UCSD-AML1 (cell line): ENCODE measurements around the gene ZNF277.
"Not testable (repeated sequence)": the region's sequence is repeated elsewhere in the genome, so short reads cannot be mapped to it uniquely, and the experiment has no call there.

Experiments used
- DNase-seq: peaks from one replicate; lab custom pipeline; 2025; ENCODE audit not compliant: unreplicated experiment; lab: John Stamatoyannopoulos, UW

The ZNF277 gene

DNA sequence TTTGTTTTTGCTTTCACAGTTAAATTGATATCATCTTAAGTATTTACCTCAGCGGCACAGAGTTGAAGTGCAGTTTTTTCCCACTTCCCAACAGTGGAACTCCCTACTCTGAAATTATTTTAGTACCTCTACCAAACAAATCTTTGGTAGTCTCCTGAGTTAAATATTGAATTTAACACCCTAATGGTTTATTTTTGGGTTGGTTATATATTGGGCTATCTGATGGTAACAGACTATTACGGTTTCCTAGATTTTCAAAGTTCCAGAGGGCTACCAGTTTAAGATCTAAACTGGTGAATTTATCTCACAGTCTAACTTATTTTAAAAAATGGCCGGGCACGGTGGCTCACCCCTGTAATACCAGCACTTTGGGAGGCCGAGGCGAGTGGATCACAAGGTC is 1.3 kb downstream of the ZNF277 start:
- no peak for DNase-seq

- no peak for DNase-seq
Measured at GRCh38 chr7:112211348-112211907, 4.9 kb downstream of the ZNF277 start.

GRCh38 chr7:112212571-112212970 is 6.1 kb downstream of the ZNF277 start:
- DNase-seq = no peak

DNA sequence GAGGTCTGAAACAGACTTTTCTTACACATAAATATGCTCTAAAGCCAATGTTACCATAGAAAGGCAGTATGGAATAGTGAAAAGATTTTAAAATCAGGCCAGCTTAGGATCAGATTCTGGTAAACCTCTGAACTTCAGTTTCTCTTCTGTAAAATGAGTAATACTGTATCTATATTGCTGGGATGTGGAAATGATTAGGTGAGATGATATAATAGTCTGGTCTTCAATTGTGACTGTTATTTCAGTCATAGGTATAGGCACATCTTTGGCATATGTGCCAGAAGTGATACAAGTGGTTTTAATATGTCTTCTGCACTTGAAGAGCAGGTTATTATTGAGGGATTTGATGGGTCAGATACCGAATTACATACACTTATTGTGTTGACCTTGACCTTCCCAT is 7.2 kb downstream of the ZNF277 start:
- no peak for DNase-seq

- DNase-seq = no peak
Measured at GRCh38 chr7:112214268-112214667, 7.8 kb downstream of the ZNF277 start.

DNA sequence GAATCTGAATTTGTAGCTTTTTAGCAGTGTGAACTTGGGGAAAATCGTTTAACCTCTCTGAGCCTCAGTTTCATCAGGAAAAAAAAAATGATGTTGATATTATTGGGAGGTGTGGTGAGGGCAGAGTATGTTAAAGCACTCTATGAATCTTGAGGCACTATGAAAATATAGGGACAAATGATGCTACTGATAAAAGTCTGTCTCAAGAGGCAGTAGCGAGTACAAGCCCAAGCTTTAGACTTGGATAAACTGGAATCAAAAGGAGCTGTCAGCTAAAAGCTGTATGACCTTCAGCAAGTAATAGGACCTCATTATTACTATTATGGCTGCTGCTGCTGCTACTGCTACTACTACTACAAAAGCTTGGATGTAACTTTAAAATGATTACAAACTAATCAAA is 8.4 kb downstream of the ZNF277 start:
- no peak for DNase-seq

DNA sequence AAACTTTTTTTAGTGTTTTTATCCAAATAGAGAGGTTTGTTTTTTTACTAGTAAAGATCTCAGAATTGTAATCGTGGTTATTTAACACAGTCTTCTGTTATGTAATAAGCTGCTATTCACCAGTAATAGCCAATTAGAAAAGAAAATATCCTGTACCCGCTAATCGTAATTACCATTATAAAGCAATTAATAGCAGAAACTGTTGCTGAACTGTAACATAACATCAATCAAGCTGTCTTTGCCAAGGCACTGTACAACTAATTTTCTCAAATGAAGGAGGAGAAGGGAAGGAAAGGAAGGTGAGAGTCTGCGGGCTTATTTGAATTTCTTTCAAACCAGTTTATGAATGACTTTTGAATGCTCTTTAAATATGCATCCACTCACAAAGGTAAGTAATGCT is 9.3 kb downstream of the ZNF277 start:
- no peak for DNase-seq

GRCh38 chr7:112220877-112221434 is 14.5 kb downstream of the ZNF277 start:
- no peak for DNase-seq

- DNase-seq = no peak
Measured at GRCh38 chr7:112223310-112223709, 16.8 kb downstream of the ZNF277 start.

DNA sequence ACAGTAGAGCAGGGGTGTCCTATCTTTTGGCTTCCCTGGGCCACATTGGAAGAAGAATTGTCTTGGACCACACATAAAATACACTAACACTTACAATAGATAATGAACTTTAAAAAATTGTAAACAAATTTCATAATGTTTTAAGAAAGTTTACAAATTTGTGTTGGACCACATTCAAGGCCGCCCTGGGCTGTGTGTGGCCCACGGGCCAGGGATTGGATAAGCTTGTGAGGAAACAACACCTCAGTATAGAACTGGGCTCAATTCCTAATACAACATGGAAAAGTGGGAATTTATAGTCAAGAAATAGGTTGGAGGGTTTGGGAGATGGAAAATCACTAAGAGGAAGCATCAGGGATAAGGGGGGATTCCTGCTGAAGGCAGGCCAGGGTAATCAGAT is 17.7 kb downstream of the ZNF277 start:
- no peak for DNase-seq

DNA sequence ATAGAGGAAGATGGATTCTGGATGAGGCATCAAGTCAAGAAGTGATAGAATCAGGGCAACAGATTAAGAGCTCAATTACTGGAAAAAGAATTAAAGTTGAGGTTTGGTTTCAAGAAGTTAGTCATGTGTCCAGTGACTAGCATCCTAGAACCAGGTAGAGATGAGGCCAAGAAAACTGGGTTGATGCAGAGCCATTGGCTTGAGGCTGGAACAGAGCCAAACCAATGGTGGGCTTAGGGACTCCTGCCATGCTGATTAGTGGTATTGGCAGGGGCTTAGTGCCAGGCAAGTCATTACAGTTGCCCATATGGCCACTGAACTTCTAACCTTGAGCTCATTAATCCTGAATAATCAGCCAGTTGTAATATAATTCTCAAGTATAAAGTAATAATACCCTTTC is 18.5 kb downstream of the ZNF277 start:
- DNase-seq = no peak

- no peak for DNase-seq
Measured at GRCh38 chr7:112226701-112227276, 20.3 kb downstream of the ZNF277 start.

DNA sequence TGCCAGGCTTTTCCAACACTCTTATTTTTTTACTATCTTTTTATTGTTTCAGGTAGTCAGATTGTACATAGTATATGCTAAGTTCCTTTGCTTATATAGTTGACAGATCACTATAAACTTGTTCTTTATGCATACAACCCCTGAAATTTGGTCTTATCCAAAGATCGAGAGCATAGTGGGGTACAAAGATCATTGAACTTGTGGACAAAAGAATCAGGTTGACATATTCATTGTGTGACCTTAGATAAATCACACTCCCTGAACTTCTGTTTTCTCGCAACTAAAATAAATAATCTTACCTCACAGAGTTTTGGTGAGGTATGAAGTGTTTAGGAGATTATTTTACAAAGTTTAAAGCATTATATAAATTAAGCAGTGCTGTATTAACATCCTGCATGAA is 22.1 kb downstream of the ZNF277 start:
- DNase-seq = no peak

- DNase-seq = no peak
Measured at GRCh38 chr7:112232212-112232978, 25.9 kb downstream of the ZNF277 start.

DNA sequence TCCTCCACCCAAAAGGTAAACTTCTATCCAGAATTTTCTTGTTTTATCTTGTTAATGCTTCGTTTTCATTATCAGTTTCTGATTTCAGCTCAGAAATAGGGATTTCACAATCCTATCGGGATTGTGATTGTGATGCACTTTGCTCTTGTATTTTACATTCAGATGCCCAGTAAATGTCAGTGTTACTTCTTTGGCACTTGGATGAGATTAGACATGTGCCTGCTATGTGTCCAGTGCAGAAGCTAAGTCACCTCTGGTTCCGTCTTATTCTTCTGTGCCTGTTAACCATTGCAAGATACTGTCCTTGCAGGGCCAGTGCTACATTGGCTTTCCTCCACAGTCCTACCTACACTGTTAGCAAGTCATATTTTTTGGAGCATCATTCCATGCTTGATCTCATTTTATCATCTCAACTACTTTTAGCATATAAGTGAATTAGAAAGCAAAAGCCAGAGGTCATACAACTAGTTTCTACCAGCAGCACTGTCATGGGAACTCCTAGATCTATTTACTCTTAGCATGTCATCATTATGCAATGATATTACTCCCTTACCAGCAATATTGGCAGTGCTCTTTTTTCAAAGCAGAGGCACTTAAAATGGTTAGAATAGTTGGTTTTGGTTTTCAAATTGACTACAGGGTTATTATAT is 26.7 kb downstream of the ZNF277 start:
- no peak for DNase-seq

GRCh38 chr7:112234147-112234546 is 27.7 kb downstream of the ZNF277 start:
- no peak for DNase-seq

DNA sequence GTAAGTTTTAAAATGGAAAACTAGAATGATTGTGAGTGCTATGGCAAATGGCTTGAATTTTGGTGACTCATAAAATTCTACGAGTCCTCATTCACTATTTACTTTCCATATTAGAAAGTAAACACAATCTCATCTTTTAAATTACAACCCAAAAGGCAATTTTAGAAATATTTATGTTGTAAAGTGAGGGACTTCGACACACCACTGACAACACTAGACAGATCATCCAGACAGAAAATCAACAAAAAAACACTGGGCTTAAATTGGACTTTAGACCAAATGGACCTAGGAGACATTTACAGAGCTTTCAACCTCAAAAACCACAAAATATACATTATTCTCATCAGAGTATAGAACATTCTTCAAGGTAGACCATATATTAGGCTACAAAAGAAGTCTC is 30.1 kb downstream of the ZNF277 start:
- no peak for DNase-seq

GRCh38 chr7:112238330-112238729 is 31.8 kb downstream of the ZNF277 start:
- no peak for DNase-seq

GRCh38 chr7:112238852-112239610 is 32.5 kb downstream of the ZNF277 start:
- DNase-seq = no peak

DNA sequence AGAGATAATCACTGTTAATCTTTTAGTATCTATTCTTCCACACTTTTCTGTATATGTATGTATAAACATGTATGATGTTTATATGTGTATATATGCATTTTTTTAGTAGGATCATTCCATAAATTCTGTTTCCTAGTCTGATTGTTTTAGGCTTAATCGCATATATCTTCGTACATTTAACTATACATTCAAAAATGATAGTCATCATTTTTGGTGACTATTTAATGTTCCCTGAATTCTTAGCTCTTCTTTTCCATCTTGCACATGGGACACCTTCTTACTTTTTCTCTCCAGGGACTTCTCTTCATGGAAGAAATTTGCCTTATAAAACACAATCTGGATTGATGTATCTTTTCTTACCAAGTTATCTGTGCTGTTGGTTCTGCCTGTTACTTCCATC is 42.1 kb downstream of the ZNF277 start:
- no peak for DNase-seq

DNA sequence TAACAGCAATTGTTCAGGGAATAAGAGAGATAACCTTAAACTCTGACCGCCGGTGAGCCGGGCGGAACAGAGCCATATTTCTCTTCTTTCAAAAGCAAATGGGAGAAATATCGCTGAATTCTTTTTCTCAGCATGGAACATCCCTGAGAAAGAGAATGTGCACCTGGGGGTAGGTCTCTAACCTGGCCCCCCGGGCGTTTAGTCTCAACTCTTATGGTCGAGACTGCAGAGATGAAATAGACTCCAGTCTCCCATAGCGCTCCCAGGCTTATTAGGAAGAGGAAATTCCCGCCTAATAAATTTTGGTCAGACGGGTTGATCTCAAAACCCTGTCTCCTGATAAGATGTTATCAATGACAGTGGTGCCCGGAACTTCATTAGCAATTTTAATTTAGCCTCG is 43.5 kb downstream of the ZNF277 start:
- not testable (repeated sequence) for DNase-seq
